Measurements from ENCODE around the gene MYZAP. TPM values are rescaled to one million over a fixed set of nuclear protein-coding genes. Genes with fewer than 3 reads are reported as not detected.

Gene MYZAP
- polyA plus RNA-seq, 5 donors, result 63.0 to 71.8 (median 66.9) TPM

GRCh38 chr15:57655809-57656208 is 64.1 kb downstream of the MYZAP start:
- no peak for DNase-seq

GRCh38 chr15:57656434-57656833 is 64.7 kb downstream of the MYZAP start:
- DNase-seq, result no peak

DNA sequence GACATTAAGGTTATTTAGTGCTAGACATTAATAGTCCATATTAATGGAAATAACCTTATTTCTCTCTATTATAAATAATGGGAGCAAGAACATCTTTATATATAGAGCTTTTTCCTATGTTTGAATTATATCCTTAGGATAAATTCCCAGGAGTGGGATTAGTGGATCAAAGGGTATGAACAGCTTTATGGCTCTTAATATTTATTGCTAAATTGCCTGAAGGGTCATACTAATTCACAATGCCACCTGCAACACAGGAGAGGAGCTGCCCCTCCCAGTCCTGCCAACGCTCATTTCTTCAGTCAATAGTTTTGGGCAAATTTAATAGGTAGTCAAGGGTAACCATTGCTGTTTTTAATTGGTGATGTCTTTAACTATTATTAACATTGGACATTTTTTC is 65.9 kb downstream of the MYZAP start:
- no peak for DNase-seq

- no peak for DNase-seq
Observed at GRCh38 chr15:57662091-57662744, 70.5 kb downstream of the MYZAP start.

- no peak for DNase-seq
Observed at GRCh38 chr15:57662802-57663201, 71.1 kb downstream of the MYZAP start.

DNA sequence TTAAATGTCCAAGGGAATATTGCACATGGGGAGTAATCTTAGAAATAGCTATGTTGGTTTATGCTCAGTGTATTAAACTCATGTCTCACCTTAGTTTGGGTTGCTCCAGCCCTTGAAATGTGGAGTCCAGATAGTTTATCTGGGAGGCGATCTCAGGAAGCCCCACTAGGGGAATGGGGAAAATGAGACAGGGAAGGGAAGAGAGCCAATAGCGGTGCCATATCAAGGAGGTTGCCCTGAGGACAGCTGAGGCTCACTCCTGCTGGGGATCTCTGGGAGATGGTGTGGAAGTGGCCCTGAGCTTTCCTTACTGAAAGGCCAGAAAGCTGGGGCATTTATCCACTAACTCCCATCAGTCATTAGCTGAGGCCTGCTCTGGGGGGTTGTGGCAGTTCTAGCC is 71.6 kb downstream of the MYZAP start:
- DNase-seq, result no peak

GRCh38 chr15:57665194-57665593 is 73.5 kb downstream of the MYZAP start:
- DNase-seq, result no peak

DNA sequence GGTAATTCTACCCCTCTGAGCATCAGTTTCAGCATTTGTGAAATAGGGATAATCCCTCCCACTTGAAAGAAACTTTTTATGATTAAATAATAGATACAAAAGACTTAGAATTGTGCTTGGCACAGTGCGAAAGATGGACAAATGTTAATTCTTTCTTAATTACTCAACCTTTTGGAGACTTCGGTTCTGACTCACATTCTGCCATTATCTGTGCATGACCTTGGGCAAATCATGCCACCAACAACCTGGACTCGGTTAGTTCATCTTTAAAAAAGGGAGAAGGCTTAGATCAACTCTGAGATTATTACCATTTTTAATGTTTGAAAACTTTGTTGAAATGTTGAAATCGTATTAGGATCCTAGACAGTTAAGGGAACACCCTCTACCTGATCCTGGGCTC is 74.2 kb downstream of the MYZAP start:
- DNase-seq, result no peak

- peak; percentile 37 to 59 for DNase-seq
Observed at GRCh38 chr15:57667171-57667849, 75.6 kb downstream of the MYZAP start.

GRCh38 chr15:57668016-57668415 is 76.3 kb downstream of the MYZAP start:
- no peak for DNase-seq

- DNase-seq, result no peak
Observed at GRCh38 chr15:57671636-57672035, 79.9 kb downstream of the MYZAP start.

DNA sequence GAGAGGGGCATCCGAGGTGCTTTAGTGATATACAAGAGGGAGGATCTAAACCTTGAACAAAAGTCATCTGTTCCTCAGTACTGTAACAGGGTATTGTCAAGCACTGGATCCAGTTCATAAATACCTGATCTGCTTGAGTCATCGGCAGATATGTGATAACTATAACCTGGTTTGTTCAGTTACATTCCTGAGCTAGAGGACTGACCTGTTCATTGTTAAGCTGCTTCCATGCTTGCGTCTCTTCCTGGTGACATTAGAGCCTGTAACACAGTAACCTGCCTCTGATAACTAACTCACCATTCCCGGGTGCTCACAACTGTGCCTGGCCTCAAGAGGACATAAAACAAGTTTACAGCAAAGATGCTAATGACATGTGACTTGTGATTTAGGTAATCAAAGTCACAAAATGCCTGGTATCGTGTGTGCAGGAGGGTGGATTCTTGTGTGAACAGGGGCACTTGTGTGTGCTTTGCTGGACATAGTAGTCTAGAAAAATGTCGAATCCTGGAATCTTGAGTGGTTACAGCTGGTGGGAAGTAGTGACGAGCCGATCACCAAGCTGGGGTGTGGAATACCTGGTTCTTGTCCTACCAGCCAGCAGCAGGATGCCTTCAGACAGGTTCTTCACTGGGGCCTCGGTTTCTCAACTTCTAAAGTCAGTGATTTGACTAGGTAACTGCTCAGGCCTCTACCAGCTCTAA is 83.9 kb downstream of the MYZAP start:
- no peak for DNase-seq

- no peak for DNase-seq
Observed at GRCh38 chr15:57676585-57676984, 84.9 kb downstream of the MYZAP start.

- no peak for DNase-seq
Observed at GRCh38 chr15:57677204-57677603, 85.5 kb downstream of the MYZAP start.

DNA sequence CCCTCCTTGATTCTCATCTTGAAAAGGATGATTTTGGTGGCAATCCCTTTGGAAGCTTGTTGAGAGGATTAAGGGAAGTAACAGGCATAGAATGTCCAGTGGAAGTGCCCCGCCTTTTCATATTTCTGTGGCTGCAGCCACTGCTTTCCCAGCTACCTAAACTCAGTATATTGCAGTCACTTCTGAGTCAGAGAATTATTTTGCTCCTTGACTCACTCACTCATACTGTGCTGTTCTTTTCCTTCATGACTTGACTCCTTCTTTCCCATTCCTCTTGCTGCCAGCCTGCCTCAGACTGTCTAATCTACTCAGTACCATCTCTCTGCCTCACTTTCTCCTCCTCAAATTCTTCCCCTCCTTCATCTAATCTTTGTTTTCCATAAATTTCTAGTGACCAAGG is 88.3 kb downstream of the MYZAP start:
- DNase-seq, result no peak

DNA sequence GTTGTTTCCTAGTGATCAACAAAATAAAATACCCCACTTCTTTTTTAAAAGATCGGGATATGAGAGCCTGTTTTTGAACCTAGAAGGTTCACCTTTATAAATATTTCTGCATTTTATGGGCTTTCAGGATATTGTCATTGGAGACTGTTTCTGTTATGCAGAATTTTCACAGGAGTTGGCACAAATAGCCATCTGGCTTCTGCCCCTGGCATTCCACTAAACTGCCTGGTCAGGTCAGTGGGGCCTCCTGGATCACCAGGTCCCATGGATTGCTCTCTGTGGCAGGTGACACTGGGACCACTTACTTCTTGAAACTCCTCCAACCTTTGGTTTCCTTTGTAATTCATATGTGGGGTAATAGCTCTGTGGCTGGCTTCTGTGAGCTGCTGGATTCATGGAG is 89.3 kb downstream of the MYZAP start:
- no peak for DNase-seq

GRCh38 chr15:57683481-57683880 is 91.8 kb downstream of the MYZAP start:
- no peak for DNase-seq

DNA sequence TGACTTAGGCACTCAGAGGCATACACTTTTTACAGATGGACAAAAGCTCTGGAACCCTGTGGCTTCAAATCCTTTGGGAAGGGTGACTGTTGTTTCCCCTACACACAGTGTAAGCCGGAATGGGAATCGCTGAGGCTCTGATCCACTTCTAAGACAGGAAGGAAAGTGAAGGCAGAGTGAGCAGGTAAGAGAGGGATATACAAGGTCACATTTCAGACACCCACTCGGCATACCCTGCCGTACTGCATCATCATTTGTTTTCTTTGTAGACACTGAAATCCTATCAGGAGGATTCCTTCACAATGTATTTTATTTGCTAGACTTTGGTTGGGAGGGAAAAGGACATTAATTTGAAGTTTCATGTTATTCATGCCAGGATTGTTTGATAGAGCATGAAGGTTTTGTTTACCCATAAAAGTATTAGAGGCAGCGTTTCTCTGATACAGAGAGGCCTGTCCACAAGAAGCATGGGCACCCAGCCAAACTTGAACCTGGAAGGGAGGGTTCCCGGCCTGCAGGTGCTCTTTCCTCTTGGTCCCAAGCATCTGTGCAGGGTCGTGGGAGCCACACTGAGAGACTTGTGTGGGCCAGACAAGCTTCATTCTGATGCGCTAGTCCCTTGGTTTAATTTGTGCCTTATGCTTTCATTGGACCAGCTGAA is 92.9 kb downstream of the MYZAP start:
- DNase-seq, result no peak

DNA sequence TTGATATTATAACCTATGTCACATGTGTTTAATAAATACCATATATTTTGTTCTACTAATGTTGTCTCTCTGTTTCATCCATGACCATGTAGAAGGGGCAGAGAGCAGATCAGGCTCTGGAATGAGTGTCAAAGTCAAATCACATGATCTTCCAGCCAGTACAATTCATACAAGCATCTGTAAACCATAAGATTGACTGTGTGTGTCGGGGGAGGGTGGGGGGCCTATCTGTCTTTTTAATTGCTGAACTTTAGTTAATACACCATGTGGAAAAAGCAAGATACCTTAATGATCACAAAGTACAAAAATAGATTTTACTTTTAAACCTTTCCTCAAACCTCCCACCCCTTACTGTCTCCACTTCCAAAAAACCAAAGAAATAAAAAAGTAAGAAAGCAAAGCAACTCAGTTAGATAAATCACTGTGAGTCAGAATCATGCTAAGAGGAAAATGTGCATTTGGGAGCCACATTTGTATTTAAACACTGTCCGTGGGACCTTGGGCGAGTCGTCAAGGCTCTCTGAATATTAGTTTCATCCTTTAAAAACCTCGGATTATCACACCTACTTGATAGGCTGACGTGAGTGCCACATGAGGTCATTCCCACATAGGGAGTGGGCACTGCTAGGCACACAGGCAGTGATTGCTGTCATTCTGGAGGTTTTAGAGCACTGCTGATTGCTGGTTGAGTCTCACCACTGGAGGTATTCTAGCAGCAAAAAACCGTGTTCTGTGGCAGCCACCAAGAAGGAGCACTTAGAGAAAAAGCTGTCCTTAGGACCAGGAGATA is 93.8 kb downstream of the MYZAP start:
- no peak for DNase-seq

DNA sequence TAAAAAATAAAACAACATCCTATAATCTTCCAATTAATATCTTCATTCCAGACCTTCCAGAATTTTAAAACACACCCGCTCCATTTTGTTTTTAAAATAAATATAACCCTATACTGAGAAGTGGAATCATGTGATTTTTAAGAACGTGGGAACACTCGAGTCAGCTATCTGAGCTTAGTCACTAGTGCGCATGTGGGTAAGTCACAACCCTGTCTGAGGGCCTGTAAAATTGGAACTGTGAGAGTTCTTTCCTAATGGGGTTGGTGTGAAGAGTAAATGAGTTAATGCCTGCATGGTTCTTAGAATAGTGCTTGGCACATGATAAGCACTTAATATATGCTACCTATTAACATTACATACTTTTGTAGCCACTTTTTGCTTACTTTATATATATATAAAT is 95.0 kb downstream of the MYZAP start:
- DNase-seq, result no peak

DNA sequence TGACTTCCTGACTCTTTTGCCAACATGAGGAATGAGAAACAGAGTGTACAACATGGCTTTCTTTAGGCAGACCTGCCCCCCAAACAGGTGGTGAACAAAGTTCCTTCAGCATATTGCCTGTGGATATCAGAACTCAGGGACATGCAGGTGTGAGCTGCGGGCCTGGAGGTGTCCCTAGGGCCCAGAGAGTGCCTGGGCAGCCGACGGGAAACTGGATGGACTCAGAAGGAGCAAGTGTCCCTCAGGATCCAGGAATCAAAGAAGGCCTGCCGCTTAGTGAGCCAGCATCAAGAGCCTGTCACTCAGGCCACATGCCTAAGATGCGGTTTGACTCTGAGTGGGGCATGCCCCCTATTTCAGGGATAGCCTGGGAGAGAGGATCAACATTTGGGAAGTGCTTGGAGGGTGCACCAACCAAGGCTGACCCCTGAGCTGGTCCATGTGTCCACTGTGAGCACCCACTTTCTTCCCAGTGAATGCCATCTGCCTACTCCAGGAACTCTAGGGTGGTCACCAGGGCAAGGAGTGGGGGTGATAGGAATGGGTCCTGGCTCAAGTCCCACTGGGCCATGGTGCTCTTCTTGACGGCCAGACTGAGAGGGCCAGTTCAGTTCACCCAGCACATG is 98.8 kb downstream of the MYZAP start:
- no peak for DNase-seq

Data from right lung (tissue), 5 donors.